ENCODE data around the gene MYMX.

The MYMX gene

GRCh38 chr6:44211284-44211683 is 5.4 kb upstream of the MYMX start:
- TF ChIP-seq CTCF (IDR thresholded peaks at IDR 0.05; ENCODE audit: extremely low read depth, missing control alignments): no peak
- no peak for DNase-seq (ENCODE audit: low spot score)

- no peak for TF ChIP-seq CTCF (IDR thresholded peaks at IDR 0.05; ENCODE audit: extremely low read depth, missing control alignments)
- no peak for DNase-seq (ENCODE audit: low spot score)
Measured at GRCh38 chr6:44214307-44214706, 2.4 kb upstream of the MYMX start.

GRCh38 chr6:44217332-44218143 is 812 bp downstream of the MYMX start:
- peak; percentile 8 for DNase-seq (ENCODE audit: low spot score)
- no peak for TF ChIP-seq CTCF (IDR thresholded peaks at IDR 0.05; ENCODE audit: extremely low read depth, missing control alignments)

- DNase-seq (ENCODE audit: low spot score): peak; percentile 91
- no peak for TF ChIP-seq CTCF (IDR thresholded peaks at IDR 0.05; ENCODE audit: extremely low read depth, missing control alignments)
Measured at GRCh38 chr6:44219053-44219814, 2.5 kb downstream of the MYMX start.

GRCh38 chr6:44219815-44220784 is 3.4 kb downstream of the MYMX start:
- DNase-seq (ENCODE audit: low spot score): no peak
- TF ChIP-seq CTCF (IDR thresholded peaks at IDR 0.05; ENCODE audit: extremely low read depth, missing control alignments): no peak

GRCh38 chr6:44220913-44221290 is 4.2 kb downstream of the MYMX start:
- no peak for TF ChIP-seq CTCF (IDR thresholded peaks at IDR 0.05; ENCODE audit: extremely low read depth, missing control alignments)
- DNase-seq (ENCODE audit: low spot score): no peak
